Keratinocyte (primary cell): ENCODE measurements around the gene ZNF74. TPM values are rescaled to one million over a fixed set of nuclear protein-coding genes. Genes with fewer than 3 reads are reported as not detected.
A peak's percentile ranks its signal among the peaks of the same experiment; 100 is the strongest.

Experiments used
- DNase-seq: peaks from one replicate; pipeline ENCODE4 v3.0.0-alpha.2; 2011; ENCODE audit warnings: low read depth, missing footprints, low spot score
- FAIRE-seq: peaks from 2 replicates; lab custom pipeline; 2011; peaks lifted over from hg19 to GRCh38; lab: Jason Lieb, UNC
- H2AFZ ChIP-seq: 2 replicates; pipeline ENCODE4 v1.6.0; 2012; ENCODE audit warnings: low read length, control low read depth, inconsistent platforms; ENCODE audit not compliant: control insufficient read depth
- H3K27ac ChIP-seq: 2 replicates; pipeline ENCODE4 v1.5.1; 2011; ENCODE audit warnings: low read length; ENCODE audit not compliant: control insufficient read depth, insufficient read depth
- H3K27me3 ChIP-seq: 3 replicates; pipeline ENCODE4 v1.6.0; 2011; ENCODE audit warnings: low read length; ENCODE audit not compliant: control insufficient read depth, insufficient read depth; ENCODE audit errors: extremely low read depth
- H3K36me3 ChIP-seq, 2 experiments: 2 replicates in 1 of 2; 3 replicates in 1 of 2; pipeline ENCODE4 v1.5.1; 2011; ENCODE audit warnings: low read length in 2 of 2, mild to moderate bottlenecking in 1 of 2; ENCODE audit not compliant: control insufficient read depth in 2 of 2, insufficient read depth in 2 of 2; ENCODE audit errors: extremely low read depth in 1 of 2
- H3K4me1 ChIP-seq: 3 replicates; pipeline ENCODE4 v1.5.1; 2011; ENCODE audit warnings: low read length; ENCODE audit not compliant: control insufficient read depth, insufficient read depth; ENCODE audit errors: extremely low read depth
- H3K4me2 ChIP-seq: 3 replicates; pipeline ENCODE4 v1.6.0; 2011; ENCODE audit warnings: low read depth, low read length; ENCODE audit not compliant: control insufficient read depth, insufficient read depth; ENCODE audit errors: extremely low read depth
- H3K4me3 ChIP-seq, 3 experiments: fragments of 200-600 bp in 1 of 3; sonication (generic) in 1 of 3; 2 replicates in 2 of 3; 3 replicates in 1 of 3; pipeline ENCODE4 v1.5.1; 2011 to 2016; ENCODE audit warnings: low read length in 3 of 3, mild to moderate bottlenecking in 3 of 3, control low read depth in 2 of 3, inconsistent platforms in 1 of 3, low read depth in 1 of 3, mixed read lengths in 1 of 3, mixed run types in 1 of 3, moderate library complexity in 1 of 3; ENCODE audit not compliant: control insufficient read depth in 2 of 3, insufficient read depth in 2 of 3; ENCODE audit errors: extremely low read depth in 1 of 3
- H3K79me2 ChIP-seq: 2 replicates; pipeline ENCODE4 v1.6.0; 2012; ENCODE audit warnings: low read length; ENCODE audit not compliant: control insufficient read depth, insufficient read depth
- H3K9ac ChIP-seq: 3 replicates; pipeline ENCODE4 v1.6.0; 2011; ENCODE audit warnings: low read length; ENCODE audit not compliant: control insufficient read depth, insufficient read depth; ENCODE audit errors: extremely low read depth
- H3K9me1 ChIP-seq: 3 replicates; pipeline ENCODE4 v1.6.0; 2011; ENCODE audit warnings: low read length; ENCODE audit not compliant: control insufficient read depth, insufficient read depth; ENCODE audit errors: extremely low read depth
- H3K9me3 ChIP-seq: 2 replicates; pipeline ENCODE4 v1.5.1; 2012; ENCODE audit warnings: low read depth, low read length; ENCODE audit not compliant: control insufficient read depth
- H4K20me1 ChIP-seq: 3 replicates; pipeline ENCODE4 v1.6.0; 2011; ENCODE audit warnings: low read length; ENCODE audit not compliant: control insufficient read depth, insufficient read depth; ENCODE audit errors: extremely low read depth
- EZH2 ChIP-seq: IDR thresholded peaks from one replicate; pipeline ENCODE4 v1.6.1; 2012; ENCODE audit warnings: inconsistent platforms, mild to moderate bottlenecking, low read length, moderate library complexity
- dilution Hi-C: fragments of 300-500 bp; cut with MboI; formaldehyde crosslinking; loops from one replicate; pipeline ENCODE4 v1.7.0; 2020; ENCODE audit warnings: low sequenced_read_pairs; ENCODE audit not compliant: extremely low pct_ligation_motif_present
- polyA plus RNA-seq, 5 experiments: library from polyadenylated mRNA; depleted of rRNA in 3 of 5; stranded (reverse) in 3 of 5; stranded (forward) in 1 of 5; unstranded in 1 of 5; fragments of >200 nt; gene quantifications; 1 replicate in 1 of 5; 2 replicates in 3 of 5; 3 replicates in 1 of 5; pipeline versions ENCODE4 v1.2.1 to v1.2.3, GENCODE V29; 2011 to 2012; ENCODE audit warnings: missing spikeins in 2 of 5, low read depth in 1 of 5, low replicate concordance in 1 of 5
- TF ChIP-seq, protein P1 (sequence below), 3 experiments: IDR thresholded peaks in 1 of 3; conservative IDR thresholded peaks in 1 of 3; optimal IDR thresholded peaks in 1 of 3; 2 replicates in 2 of 3; 3 replicates in 1 of 3; pipeline versions ENCODE3 to v1.5.1; 2011; ENCODE audit warnings: low read length in 3 of 3, mild to moderate bottlenecking in 3 of 3, moderate library complexity in 2 of 3, control low read depth in 1 of 3, inconsistent platforms in 1 of 3; ENCODE audit not compliant: insufficient read depth in 2 of 3; ENCODE audit errors: extremely low read depth in 1 of 3

Gene ZNF74
- polyA plus RNA-seq, 1 donor (not counting 4 experiments of a cell fraction or from before 2014, with no cell fraction given), result 5.2 TPM

DNA sequence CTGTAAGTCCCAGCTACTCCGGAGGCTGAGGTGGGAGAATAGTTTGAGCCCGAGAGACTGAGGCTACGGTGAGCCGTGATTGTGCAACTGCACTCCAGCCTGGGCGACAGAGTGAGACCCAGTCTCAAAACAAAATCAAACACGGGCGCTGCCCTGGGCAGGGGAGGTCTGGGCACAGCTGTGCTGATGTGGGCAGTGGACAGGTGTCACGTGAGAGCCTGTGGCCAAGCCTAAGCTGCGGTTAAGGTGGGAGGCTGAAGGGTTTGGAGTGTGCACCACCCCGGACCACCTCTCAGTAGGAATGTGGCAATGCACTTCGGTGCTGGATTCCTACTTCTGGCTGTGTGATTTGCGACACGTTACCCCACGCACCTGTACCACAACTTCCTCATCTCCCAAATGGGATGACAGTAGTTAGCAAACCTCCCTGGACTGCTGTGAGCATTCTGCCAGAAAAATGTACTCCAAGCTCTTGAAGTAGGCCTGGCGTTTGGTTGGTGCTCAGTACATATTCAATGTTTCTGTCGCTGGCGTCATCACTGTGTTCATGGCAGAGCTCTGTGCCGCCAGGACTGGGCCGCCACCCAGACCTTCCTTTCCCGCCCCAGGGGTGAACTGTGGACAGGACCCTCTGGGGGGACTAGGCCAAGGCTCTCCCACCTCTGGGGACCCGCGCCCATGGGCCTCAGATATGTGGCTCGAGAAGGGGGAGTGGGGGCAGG lies 807 bp upstream of the ZNF74 start:
- no peak for DNase-seq
- Histone ChIP-seq H3K9me1 (no peaks in the 10 kb centered on the region), H3K27ac (peak overlapping the region; percentile 29), H3K4me2 (peak overlapping the region; percentile 87), H2AFZ (peak overlapping the region; percentile 93), H3K4me3 (peak overlapping the region; percentile 72 to 88 (median 84)), H3K9ac (peak overlapping the region; percentile 75), H3K4me1 (peaks cover 6% of the 10 kb centered on the region), H3K36me3 (peaks cover 0 to 7% of the 10 kb centered on the region in 2 experiments), H3K27me3 (no peaks in the 10 kb centered on the region), H3K9me3 (no peaks in the 10 kb centered on the region), H3K79me2 (peaks cover 11% of the 10 kb centered on the region), H4K20me1 (no peaks in the 10 kb centered on the region)
- dilution Hi-C loops, result no loop called here
- peak; percentile 20 for FAIRE-seq
- TF ChIP-seq, protein P1, sequence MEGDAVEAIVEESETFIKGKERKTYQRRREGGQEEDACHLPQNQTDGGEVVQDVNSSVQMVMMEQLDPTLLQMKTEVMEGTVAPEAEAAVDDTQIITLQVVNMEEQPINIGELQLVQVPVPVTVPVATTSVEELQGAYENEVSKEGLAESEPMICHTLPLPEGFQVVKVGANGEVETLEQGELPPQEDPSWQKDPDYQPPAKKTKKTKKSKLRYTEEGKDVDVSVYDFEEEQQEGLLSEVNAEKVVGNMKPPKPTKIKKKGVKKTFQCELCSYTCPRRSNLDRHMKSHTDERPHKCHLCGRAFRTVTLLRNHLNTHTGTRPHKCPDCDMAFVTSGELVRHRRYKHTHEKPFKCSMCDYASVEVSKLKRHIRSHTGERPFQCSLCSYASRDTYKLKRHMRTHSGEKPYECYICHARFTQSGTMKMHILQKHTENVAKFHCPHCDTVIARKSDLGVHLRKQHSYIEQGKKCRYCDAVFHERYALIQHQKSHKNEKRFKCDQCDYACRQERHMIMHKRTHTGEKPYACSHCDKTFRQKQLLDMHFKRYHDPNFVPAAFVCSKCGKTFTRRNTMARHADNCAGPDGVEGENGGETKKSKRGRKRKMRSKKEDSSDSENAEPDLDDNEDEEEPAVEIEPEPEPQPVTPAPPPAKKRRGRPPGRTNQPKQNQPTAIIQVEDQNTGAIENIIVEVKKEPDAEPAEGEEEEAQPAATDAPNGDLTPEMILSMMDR (optimal IDR thresholded peaks at IDR 0.05 in 1 of 3, IDR thresholded peaks at IDR 0.05 in 1 of 3, conservative IDR thresholded peaks at IDR 0.05 in 1 of 3; ENCODE audit: extremely low read depth in 1 of 3, insufficient read depth in 2 of 3, low read length in 3 of 3), result no peak

GRCh38 chr22:20395181-20395906 lies 1.4 kb downstream of the ZNF74 start:
- DNase-seq (no peak), FAIRE-seq (no peak)
- peaks cover 11% of the 10 kb centered on the region for H3K79me2 ChIP-seq
- peaks cover 6% of the 10 kb centered on the region for H3K4me1 ChIP-seq
- peak overlapping the region; percentile 87 for H3K4me2 ChIP-seq
- H3K36me3 ChIP-seq, result peaks cover 0 to 7% of the 10 kb centered on the region in 2 experiments
- H3K4me3 ChIP-seq, result peak overlapping the region in 1 of 3 experiments; percentile 84
- dilution Hi-C loops, result no loop called here
- TF ChIP-seq EZH2, result no peak
- TF ChIP-seq, protein P1 (optimal IDR thresholded peaks at IDR 0.05 in 1 of 3, IDR thresholded peaks at IDR 0.05 in 1 of 3, conservative IDR thresholded peaks at IDR 0.05 in 1 of 3; ENCODE audit: extremely low read depth in 1 of 3, insufficient read depth in 2 of 3, low read length in 3 of 3), result no peak
- no peak overlapping the region for H3K9ac ChIP-seq
- no peak overlapping the region for H2AFZ ChIP-seq
- no peaks in the 10 kb centered on the region for H3K27me3 ChIP-seq
- no peak overlapping the region for H3K27ac ChIP-seq
- no peaks in the 10 kb centered on the region for H4K20me1 ChIP-seq
- no peaks in the 10 kb centered on the region for H3K9me1 ChIP-seq
- H3K9me3 ChIP-seq, result no peaks in the 10 kb centered on the region
